Right renal pelvis (tissue), 4 donors: ENCODE measurements around the gene TCHP. TPM values are rescaled to one million over a fixed set of nuclear protein-coding genes. Genes with fewer than 3 reads are reported as not detected.

Source experiments
- DNase-seq, 4 donors: peaks; one replicate each; pipeline ENCODE4 v3.0.0-alpha.2; 2013; ENCODE audit warnings: low read depth in 4 of 4, low spot score in 3 of 4, missing footprints in 1 of 4
- polyA plus RNA-seq, 4 donors: library from polyadenylated mRNA; unstranded; fragments of 120-200 nt; gene quantifications; one replicate each; pipeline ENCODE4 v1.2.1, GENCODE V29; 2013; ENCODE audit not compliant: insufficient read length in 4 of 4

The TCHP gene
- polyA plus RNA-seq, 4 donors, result 19.5 to 22.4 (median 20.4) TPM

DNA sequence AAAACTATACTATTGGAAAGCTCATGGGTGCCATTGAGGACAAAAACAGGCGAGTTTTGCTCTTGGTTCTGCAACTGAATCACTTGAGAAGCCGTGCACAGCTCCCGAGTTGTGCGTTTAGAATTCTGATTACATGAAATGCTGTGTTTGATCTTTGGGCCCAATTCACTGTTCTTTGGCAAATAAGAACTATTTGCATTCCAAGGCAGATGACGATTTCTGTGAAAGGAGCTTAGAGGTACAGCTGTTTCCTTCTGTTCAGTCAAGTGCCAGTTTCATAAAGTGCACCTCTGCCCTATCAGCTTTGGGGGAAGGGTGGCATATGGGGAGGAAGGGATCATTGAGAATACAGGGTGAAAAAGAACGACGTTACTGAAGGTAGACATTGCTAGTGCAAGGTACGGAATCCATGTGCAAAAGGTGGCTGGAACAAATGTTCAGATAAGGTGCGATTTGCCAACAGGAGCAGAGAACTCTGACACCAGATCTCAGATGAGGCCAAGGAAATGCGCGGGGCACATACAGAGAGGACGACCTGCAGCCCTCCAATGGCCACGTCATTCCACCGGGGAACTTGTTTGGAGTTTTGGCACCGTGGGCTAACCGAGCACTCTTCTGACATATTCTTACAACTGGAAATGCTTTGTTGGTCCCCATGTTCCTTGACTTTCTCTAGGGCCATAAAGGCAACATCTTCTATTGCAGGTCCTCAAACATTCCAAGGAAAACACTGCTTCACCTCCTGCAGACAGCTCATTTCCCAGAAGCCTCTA is 30.1 kb downstream of the TCHP start:
- DNase-seq, result no peak

GRCh38 chr12:109931143-109931542 is 31.1 kb downstream of the TCHP start:
- DNase-seq, result no peak

DNA sequence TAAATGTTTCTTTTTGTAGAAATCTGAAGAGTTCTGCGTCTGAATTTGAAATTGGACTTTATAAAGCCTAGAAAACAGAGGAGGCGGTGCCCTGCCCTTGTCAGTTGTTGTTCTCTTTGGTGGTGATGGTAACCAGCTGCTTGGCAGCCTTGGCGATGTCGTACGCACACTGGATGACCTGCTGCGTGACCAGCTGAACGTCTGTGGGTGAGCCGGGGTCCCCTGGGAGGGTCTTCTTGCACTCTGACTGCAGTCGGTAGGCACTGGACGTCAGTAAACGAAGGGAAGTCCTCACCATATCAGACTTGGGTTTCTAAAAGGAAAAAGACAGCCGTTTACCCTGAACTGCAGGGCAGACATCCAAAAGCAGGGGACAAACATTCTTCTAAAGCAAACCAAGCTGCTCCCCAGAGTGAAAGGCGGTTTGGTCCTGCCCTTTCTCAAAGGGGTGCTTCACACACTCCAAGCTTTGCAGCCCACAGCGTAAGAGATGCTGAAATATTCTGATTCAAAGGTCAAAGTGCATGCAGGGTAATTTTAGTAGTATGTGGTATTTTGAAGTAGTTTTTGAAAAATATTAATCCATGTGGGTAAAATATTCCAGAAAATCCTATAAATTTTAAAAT is 32.9 kb downstream of the TCHP start:
- no peak for DNase-seq

GRCh38 chr12:109934026-109934425 is 34.0 kb downstream of the TCHP start:
- DNase-seq, result no peak

DNA sequence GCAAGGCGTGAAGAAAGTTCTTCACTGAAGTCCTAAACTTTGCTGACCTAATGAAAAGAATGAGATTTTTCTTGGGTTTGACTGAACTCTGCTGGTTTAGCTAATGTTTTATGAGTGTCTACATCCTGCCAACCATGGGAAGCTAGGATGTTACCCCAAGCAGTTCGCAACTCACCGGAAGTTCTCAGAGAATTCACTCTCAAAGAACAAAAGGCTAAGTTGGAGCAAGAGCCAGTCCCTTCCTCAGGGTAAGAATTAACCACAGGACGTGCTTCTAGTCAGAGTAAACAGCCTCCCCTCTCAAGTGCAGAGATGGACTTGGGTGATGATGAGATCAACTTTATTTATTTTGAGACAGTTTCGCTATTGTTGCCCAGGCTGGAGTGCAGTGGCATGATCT is 37.3 kb downstream of the TCHP start:
- DNase-seq, result no peak

DNA sequence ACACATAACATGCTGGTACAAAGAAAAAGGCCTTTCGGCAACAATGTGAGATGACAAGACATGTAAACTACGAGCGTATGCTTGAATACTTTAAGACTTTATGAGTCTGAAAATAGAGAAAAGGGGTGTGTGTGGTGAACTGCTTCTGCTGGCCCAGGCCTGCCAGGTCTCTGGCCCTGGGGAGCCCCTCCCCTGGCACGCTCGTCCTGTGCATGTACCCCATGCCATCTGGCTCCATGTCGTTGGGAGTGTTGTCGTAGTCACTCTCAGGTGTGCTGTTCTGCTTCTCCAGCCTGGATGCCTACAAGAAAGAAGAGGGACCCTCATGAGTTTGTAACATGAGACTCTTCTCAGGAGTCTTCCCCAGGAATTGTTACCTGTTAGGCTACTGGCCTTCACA is 38.9 kb downstream of the TCHP start:
- no peak for DNase-seq

- DNase-seq, result no peak
Observed at GRCh38 chr12:109939504-109939903, 39.4 kb downstream of the TCHP start.

GRCh38 chr12:109940339-109940923 is 40.4 kb downstream of the TCHP start:
- no peak for DNase-seq

GRCh38 chr12:109943811-109944210 is 43.7 kb downstream of the TCHP start:
- DNase-seq, result no peak

DNA sequence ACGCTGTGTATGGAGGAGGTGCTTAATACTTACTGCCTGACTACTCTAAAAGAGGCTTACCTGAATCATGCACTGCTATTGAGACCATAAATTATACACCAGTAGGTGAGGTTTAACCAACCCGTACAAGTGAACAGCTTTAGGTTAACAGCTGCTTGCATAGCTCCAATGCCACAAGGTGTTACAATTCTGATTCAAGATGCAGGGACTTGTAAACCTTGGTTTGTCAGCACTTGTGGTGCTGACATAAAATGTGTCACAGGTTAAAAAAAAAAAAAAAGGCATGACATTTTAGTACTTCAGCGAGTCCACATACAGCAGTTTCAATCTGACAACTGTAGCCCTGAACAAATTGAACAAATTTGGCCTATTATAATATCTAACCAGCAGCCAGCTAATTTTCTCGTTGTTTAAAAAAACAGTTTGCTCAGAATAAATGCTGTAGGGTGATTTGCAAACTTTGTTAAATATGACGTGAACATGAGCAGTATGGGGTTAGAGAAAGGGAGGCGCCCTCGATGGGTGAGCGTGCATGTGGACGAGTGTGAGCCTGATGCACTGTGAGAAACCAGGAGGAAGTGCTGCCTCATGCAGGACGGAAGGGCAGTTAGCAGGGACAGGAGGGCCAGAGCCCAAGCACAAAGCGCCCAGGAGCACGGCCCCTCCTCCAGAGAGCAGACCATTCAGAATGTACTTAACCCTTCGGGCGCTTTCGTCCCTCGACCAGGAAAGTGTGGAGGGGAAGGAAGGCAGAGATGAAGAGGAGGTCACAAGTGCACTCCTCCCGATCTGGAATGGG is 44.7 kb downstream of the TCHP start:
- peak in 1 of 4 donors; percentile 39 for DNase-seq

GRCh38 chr12:109946505-109946904 is 46.4 kb downstream of the TCHP start:
- DNase-seq, result no peak

DNA sequence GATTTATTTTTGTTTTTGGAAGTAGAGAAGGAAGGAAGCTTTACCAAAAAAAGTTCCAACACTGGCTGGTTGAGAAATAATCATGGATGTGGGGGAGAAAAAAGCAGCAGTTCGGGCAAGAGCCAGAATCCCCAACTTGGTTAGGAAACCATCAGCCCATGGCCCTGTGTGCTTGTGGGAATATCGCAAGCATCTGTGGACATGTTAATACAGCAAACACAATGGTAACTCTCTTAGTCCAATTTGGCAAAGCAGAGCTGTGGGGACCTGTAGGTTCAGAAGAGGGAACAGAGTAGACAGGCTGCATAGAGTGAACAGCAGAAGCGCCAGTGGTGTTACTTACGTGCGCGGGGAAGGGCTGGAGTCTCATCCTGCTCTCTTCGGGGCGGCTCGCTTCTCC is 46.8 kb downstream of the TCHP start:
- no peak for DNase-seq

GRCh38 chr12:109947521-109947920 is 47.4 kb downstream of the TCHP start:
- DNase-seq, result no peak

GRCh38 chr12:109948368-109948767 is 48.3 kb downstream of the TCHP start:
- no peak for DNase-seq

DNA sequence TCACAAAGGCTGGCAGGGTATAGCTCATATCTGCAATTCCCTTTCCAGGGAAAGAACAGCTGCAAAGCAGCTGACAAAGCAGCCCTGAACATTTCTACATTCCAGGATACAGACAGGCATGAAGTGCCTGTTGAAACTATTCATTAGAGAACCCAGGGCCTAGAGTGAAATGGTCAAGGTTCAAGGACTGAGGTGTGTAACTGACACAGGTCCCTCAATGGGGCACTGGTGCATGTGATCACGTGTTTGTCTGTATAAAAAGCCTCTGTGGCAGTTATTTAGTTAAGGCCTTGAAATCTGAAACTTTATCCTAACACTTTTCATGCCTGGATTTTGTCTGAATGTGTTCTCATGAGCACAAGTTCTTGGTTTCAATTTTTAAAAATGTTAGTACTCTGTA is 49.0 kb downstream of the TCHP start:
- peak in 2 of 4 donors; percentile 47 to 63 for DNase-seq

- no peak for DNase-seq
Observed at GRCh38 chr12:109950625-109951024, 50.6 kb downstream of the TCHP start.

DNA sequence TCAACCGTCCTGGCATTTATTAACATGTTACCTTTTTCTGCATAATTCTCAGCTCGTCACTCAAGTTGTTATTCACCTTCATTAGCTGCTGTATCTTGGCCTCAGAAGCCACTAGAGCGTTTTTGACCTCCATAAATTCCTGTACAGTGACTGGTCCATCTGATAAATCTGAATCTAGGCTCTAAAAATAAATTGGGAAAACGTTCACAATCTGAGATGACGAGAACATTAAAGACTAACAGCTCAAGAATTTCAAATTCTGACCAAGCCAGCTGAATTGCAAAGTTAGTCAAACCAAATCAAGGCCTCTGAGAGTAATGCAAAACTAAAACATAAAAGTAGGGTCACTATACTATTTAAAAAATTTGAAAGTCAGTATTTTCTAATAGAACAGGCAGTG is 51.1 kb downstream of the TCHP start:
- no peak for DNase-seq

DNA sequence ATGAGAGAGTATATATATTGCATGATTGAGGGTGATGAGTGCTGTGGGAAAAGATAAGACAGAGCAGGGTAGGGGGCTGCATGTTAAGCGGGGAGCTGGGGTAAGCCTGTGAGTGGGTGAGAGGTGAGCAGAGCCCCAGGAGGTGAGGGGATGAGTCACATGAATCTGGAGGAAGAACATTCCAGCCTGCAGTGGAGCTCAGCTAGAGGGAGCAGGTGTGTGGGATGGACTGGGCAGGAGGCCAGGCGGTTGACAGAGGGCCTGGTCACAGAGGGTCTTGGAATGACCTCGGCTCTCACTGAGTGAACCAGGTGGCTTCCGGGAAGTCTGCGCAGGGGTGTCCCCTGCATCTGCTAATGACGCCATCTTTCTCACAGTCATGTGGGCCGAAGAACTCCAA is 51.7 kb downstream of the TCHP start:
- DNase-seq, result no peak

DNA sequence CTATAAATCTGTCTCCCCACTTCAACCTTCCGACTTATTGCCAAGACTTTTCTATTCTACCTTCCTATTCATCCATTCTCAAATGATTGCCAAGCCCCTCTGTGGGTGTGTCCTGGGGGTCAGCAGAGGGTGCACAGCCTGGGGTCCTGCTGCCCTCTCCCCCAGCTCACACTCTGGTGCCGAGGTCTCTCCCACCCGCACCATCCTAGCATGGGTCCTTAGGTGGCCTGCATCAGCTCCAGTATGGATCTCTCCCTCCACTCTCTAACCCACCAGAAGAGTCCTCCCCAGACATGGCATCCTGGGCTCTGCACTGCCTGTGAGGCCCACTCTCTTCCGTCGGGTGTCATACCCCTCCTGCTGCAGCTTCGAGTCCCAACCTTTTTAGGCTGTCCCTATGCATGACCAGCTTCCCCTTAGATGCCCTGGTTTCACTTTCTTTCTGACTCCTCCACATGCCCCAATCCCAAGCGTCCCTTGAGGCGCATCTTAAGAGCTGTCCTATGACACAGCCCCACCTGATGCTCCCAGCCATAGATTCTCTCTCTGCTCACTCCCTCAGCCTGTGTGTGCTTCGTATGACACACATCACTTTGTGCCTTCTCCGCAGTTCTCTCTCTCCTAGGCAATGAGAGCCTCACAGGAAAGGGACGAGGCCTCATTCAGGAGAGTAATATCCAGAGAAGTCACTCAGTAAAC is 52.2 kb downstream of the TCHP start:
- DNase-seq, result no peak

- DNase-seq, result no peak
Observed at GRCh38 chr12:109952873-109953272, 52.8 kb downstream of the TCHP start.

DNA sequence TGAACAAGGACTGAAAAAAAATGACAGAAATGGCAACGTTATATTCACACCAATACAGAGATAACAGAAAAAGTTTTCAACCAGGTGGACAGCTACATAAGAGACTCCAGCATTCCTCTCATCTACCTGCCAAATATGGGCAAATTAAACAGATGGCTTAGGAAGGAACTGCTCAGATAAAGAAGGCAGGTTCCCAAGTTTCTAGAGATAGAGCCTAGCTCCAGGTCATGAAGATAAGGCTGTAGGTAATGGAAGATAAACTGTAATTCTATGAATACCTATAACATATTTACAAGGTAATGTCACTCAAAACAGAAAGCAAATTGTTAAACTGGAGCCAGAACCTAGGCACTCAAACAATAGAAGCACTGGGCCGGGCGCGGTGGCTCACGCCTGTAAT is 53.6 kb downstream of the TCHP start:
- DNase-seq, result no peak
